NCI-H510A (cell line): ENCODE measurements around the gene NCAPG.
A peak's percentile ranks its signal among the peaks of the same experiment; 100 is the strongest.

ENCODE experiments used
- DNase-seq: peaks from one replicate; lab custom pipeline; 2025; lab: John Stamatoyannopoulos, UW

NCAPG gene

GRCh38 chr4:17810260-17811077 is at the start of gene NCAPG, which contains the start of gene DCAF16:
Gene NCAPG, plus strand, starts transcription at chr4:17810979. Its CDS starts 99 bp downstream, at chr4:17811078.
Gene DCAF16, minus strand, starts transcription at chr4:17810757. Its CDS starts 6,616 bp downstream, at chr4:17804141.
- peak; percentile 87 for DNase-seq

- DNase-seq = no peak
Observed at GRCh38 chr4:17761062-17761461, 49.7 kb upstream of the NCAPG start.

GRCh38 chr4:17762726-17763125 is 48.1 kb upstream of the NCAPG start:
- no peak for DNase-seq

- no peak for DNase-seq
Observed at GRCh38 chr4:17763416-17763815, 47.4 kb upstream of the NCAPG start.

- DNase-seq = no peak
Observed at GRCh38 chr4:17763931-17764330, 46.8 kb upstream of the NCAPG start.

GRCh38 chr4:17765514-17766286 is 45.1 kb upstream of the NCAPG start:
- no peak for DNase-seq

GRCh38 chr4:17766826-17767458 is 43.8 kb upstream of the NCAPG start:
- no peak for DNase-seq

GRCh38 chr4:17769406-17770174 is 41.2 kb upstream of the NCAPG start:
- no peak for DNase-seq

GRCh38 chr4:17770845-17771244 is 39.9 kb upstream of the NCAPG start:
- no peak for DNase-seq

GRCh38 chr4:17771284-17771908 is 39.4 kb upstream of the NCAPG start:
- DNase-seq = peak; percentile 50

- DNase-seq = no peak
Observed at GRCh38 chr4:17773135-17773698, 37.6 kb upstream of the NCAPG start.

- DNase-seq = no peak
Observed at GRCh38 chr4:17778431-17778830, 32.3 kb upstream of the NCAPG start.

- DNase-seq = no peak
Observed at GRCh38 chr4:17780501-17781299, 30.1 kb upstream of the NCAPG start.

- DNase-seq = no peak
Observed at GRCh38 chr4:17781300-17782287, 29.2 kb upstream of the NCAPG start, which contains the start of gene FAM184B. Gene FAM184B, minus strand, starts transcription at chr4:17781621. Its CDS starts 322 bp downstream, at chr4:17781299.

GRCh38 chr4:17785858-17786257 is 24.9 kb upstream of the NCAPG start:
- no peak for DNase-seq

GRCh38 chr4:17786567-17786966 is 24.2 kb upstream of the NCAPG start:
- no peak for DNase-seq

GRCh38 chr4:17787315-17787714 is 23.5 kb upstream of the NCAPG start:
- no peak for DNase-seq

GRCh38 chr4:17788956-17789355 is 21.8 kb upstream of the NCAPG start:
- DNase-seq = no peak

- DNase-seq = no peak
Observed at GRCh38 chr4:17794730-17795129, 16.0 kb upstream of the NCAPG start.
